ENCODE results near the gene WBP2NL.

GRCh38 chr22:42062506-42063170 lies 64.0 kb downstream of the WBP2NL start:
- TF ChIP-seq, protein P1, sequence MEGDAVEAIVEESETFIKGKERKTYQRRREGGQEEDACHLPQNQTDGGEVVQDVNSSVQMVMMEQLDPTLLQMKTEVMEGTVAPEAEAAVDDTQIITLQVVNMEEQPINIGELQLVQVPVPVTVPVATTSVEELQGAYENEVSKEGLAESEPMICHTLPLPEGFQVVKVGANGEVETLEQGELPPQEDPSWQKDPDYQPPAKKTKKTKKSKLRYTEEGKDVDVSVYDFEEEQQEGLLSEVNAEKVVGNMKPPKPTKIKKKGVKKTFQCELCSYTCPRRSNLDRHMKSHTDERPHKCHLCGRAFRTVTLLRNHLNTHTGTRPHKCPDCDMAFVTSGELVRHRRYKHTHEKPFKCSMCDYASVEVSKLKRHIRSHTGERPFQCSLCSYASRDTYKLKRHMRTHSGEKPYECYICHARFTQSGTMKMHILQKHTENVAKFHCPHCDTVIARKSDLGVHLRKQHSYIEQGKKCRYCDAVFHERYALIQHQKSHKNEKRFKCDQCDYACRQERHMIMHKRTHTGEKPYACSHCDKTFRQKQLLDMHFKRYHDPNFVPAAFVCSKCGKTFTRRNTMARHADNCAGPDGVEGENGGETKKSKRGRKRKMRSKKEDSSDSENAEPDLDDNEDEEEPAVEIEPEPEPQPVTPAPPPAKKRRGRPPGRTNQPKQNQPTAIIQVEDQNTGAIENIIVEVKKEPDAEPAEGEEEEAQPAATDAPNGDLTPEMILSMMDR (IDR thresholded peaks at IDR 0.05; ENCODE audit: low read depth, low read length) = no peak
- no peak for TF ChIP-seq EZH2phosphoT487 (IDR thresholded peaks at IDR 0.05; ENCODE audit: low read depth)

All from OCI-LY3 (cell line).